GM19025 (cell line): ENCODE results near the gene C11orf97.

Source experiments
- ATAC-seq: cut with Tn5 transposase; IDR thresholded peaks from one replicate; pipeline ENCODE4 v1.9.1; 2021; ENCODE audit warnings: mild to moderate bottlenecking, low read depth, moderate library complexity; ENCODE audit not compliant: unreplicated experiment

Gene C11orf97

GRCh38 chr11:94524341-94524740, 12.1 kb downstream of the C11orf97 start:
- ATAC-seq, result no peak

GRCh38 chr11:94525546-94526324, 13.5 kb downstream of the C11orf97 start:
- no peak for ATAC-seq

- ATAC-seq, result no peak
Observed at GRCh38 chr11:94526645-94527438, 14.6 kb downstream of the C11orf97 start.

GRCh38 chr11:94528551-94528950, 16.3 kb downstream of the C11orf97 start:
- ATAC-seq, result no peak

- ATAC-seq, result no peak
Observed at GRCh38 chr11:94532211-94532610, 19.9 kb downstream of the C11orf97 start.

- no peak for ATAC-seq
Observed at GRCh38 chr11:94533206-94533605, 20.9 kb downstream of the C11orf97 start.

- ATAC-seq, result no peak
Observed at GRCh38 chr11:94533696-94534630, 21.7 kb downstream of the C11orf97 start.

- no peak for ATAC-seq
Observed at GRCh38 chr11:94536386-94536785, 24.1 kb downstream of the C11orf97 start.

- no peak for ATAC-seq
Observed at GRCh38 chr11:94537031-94537600, 24.9 kb downstream of the C11orf97 start.

- ATAC-seq, result no peak
Observed at GRCh38 chr11:94539420-94539819, 27.2 kb downstream of the C11orf97 start.

GRCh38 chr11:94543695-94544645, 31.7 kb downstream of the C11orf97 start, which contains the start of gene FUT4:
Gene FUT4 (plus strand): TSS chr11:94543921. CDS start chr11:94544134, 213 bp downstream.
- ATAC-seq, result peak; percentile 87

GRCh38 chr11:94544646-94545263, 32.5 kb downstream of the C11orf97 start:
- no peak for ATAC-seq

GRCh38 chr11:94545264-94546161, 33.3 kb downstream of the C11orf97 start:
- no peak for ATAC-seq

GRCh38 chr11:94546162-94546470, 33.9 kb downstream of the C11orf97 start:
- no peak for ATAC-seq

- ATAC-seq, result no peak
Observed at GRCh38 chr11:94546886-94547285, 34.6 kb downstream of the C11orf97 start.

GRCh38 chr11:94549146-94549545, 36.9 kb downstream of the C11orf97 start:
- no peak for ATAC-seq

GRCh38 chr11:94550513-94550912, 38.3 kb downstream of the C11orf97 start:
- no peak for ATAC-seq

- ATAC-seq, result no peak
Observed at GRCh38 chr11:94553938-94554337, 41.7 kb downstream of the C11orf97 start.
